HEK293 (cell line): ENCODE results near the gene A2ML1.
"Not testable (repeated sequence)": the region's sequence is repeated elsewhere in the genome, so short reads cannot be mapped to it uniquely, and the experiment has no call there.

ENCODE experiments used
- CTCF ChIA-PET: fragments of 350-600 bp; formaldehyde crosslinking; extraction: SDS; loops from one replicate; lab custom pipeline; 2021; ENCODE audit warnings: antibody characterized with exemption; lab: Yijun Ruan, JAX
- POLR2A ChIA-PET: fragments of 300-600 bp; formaldehyde crosslinking; extraction: SDS; loops from one replicate; lab custom pipeline; 2020; ENCODE audit warnings: antibody characterized with exemption, inconsistent platforms; lab: Yijun Ruan, JAX
- H3K27ac ChIP-seq: fragments of 200-500 bp; sonication (Bioruptor generic); 2 replicates; pipeline ENCODE4 v1.5.1; 2014; ENCODE audit warnings: low read depth, low read length, control low read depth, inconsistent platforms; ENCODE audit errors: extremely low read depth
- H3K36me3 ChIP-seq, 2 experiments: fragments of 200-500 bp in 1 of 2; sonication (Bioruptor generic) in 1 of 2; 1 replicate in 1 of 2; 2 replicates in 1 of 2; pipeline ENCODE4 v1.5.1; 2014 to 2017; ENCODE audit warnings: inconsistent platforms in 2 of 2, low read length in 2 of 2; ENCODE audit not compliant: control insufficient read depth in 2 of 2, insufficient read depth in 1 of 2
- H3K4me1 ChIP-seq: fragments of 200-500 bp; sonication (Bioruptor generic); 2 replicates; pipeline ENCODE4 v1.5.1; 2014; ENCODE audit warnings: mild to moderate bottlenecking, low read length, inconsistent platforms; ENCODE audit not compliant: control insufficient read depth, insufficient read depth
- H3K4me3 ChIP-seq: 2 replicates; pipeline ENCODE4 v1.5.1; 2011; ENCODE audit warnings: low read depth, mild to moderate bottlenecking, control low read depth, low read length, moderate library complexity
- H3K9me3 ChIP-seq: fragments of 200-500 bp; sonication (Bioruptor generic); 2 replicates; pipeline ENCODE4 v1.5.1; 2014; ENCODE audit warnings: low read depth, low read length, inconsistent platforms; ENCODE audit not compliant: control insufficient read depth, insufficient read depth
- BCL11B ChIP-seq: fragments of 450-650 bp; formaldehyde crosslinking; IDR thresholded peaks from 2 replicates; pipeline ENCODE4 v1.5.1; 2016; ENCODE audit warnings: low read depth, missing biosample characterization, missing genetic modification characterization
- GFI1B ChIP-seq: fragments of 450-650 bp; formaldehyde crosslinking; IDR thresholded peaks from 2 replicates; pipeline ENCODE4 v1.5.1; 2016; ENCODE audit warnings: missing biosample characterization, missing genetic modification characterization
- HOXA7 ChIP-seq: sonication (generic); formaldehyde crosslinking; IDR thresholded peaks from 2 replicates; pipeline ENCODE4 v1.8.1; 2022; ENCODE audit warnings: missing genetic modification reagents, borderline replicate concordance
- SALL2 ChIP-seq: fragments of 450-650 bp; formaldehyde crosslinking; IDR thresholded peaks from 2 replicates; pipeline ENCODE4 v1.5.0; 2017; ENCODE audit warnings: missing biosample characterization, mild to moderate bottlenecking, missing genetic modification characterization, borderline replicate concordance
- SP2 ChIP-seq: fragments of 450-650 bp; formaldehyde crosslinking; IDR thresholded peaks from 2 replicates; pipeline ENCODE4 v1.5.1; 2016; ENCODE audit warnings: missing biosample characterization, missing genetic modification characterization
- SP3 ChIP-seq: fragments of 450-650 bp; formaldehyde crosslinking; IDR thresholded peaks from 2 replicates; pipeline ENCODE4 v1.5.1; 2016; ENCODE audit warnings: missing biosample characterization, missing genetic modification characterization
- YY2 ChIP-seq: fragments of 450-650 bp; formaldehyde crosslinking; IDR thresholded peaks from 2 replicates; pipeline ENCODE4 v1.5.1; 2016; ENCODE audit warnings: missing biosample characterization, missing genetic modification characterization
- ZBTB21 ChIP-seq: fragments of 450-650 bp; formaldehyde crosslinking; IDR thresholded peaks from 2 replicates; pipeline ENCODE4 v1.5.1; 2017; ENCODE audit warnings: missing biosample characterization, missing genetic modification characterization
- ZNF112 ChIP-seq: fragments of 450-650 bp; formaldehyde crosslinking; IDR thresholded peaks from 2 replicates; pipeline ENCODE4 v1.5.0; 2017; ENCODE audit warnings: missing biosample characterization, missing genetic modification characterization
- ZNF266 ChIP-seq: fragments of 450-650 bp; formaldehyde crosslinking; IDR thresholded peaks from 2 replicates; pipeline ENCODE4 v1.5.1; 2016; ENCODE audit warnings: missing biosample characterization, missing genetic modification characterization, low read depth
- ZNF366 ChIP-seq: fragments of 450-650 bp; formaldehyde crosslinking; conservative IDR thresholded peaks from 2 replicates; pipeline ENCODE4 v1.5.1; 2016; ENCODE audit warnings: missing biosample characterization, missing genetic modification characterization
- ZNF416 ChIP-seq: fragments of 450-650 bp; formaldehyde crosslinking; IDR thresholded peaks from 2 replicates; pipeline ENCODE4 v1.5.1; 2016; ENCODE audit warnings: missing biosample characterization, missing genetic modification characterization
- ZNF530 ChIP-seq: fragments of 450-650 bp; formaldehyde crosslinking; IDR thresholded peaks from 2 replicates; pipeline ENCODE4 v1.5.1; 2016; ENCODE audit warnings: low read depth, missing biosample characterization, missing genetic modification characterization
- ZNF560 ChIP-seq: fragments of 450-650 bp; formaldehyde crosslinking; IDR thresholded peaks from 2 replicates; pipeline ENCODE4 v1.5.1; 2017; ENCODE audit warnings: missing biosample characterization, missing genetic modification characterization, borderline replicate concordance
- ZNF623 ChIP-seq: fragments of 450-650 bp; formaldehyde crosslinking; IDR thresholded peaks from 2 replicates; pipeline ENCODE4 v1.5.1; 2016; ENCODE audit warnings: missing biosample characterization, missing genetic modification characterization
- ZNF629 ChIP-seq: fragments of 450-650 bp; formaldehyde crosslinking; IDR thresholded peaks from 2 replicates; pipeline ENCODE4 v1.5.1; 2017; ENCODE audit warnings: missing biosample characterization, missing genetic modification characterization
- ZNF654 ChIP-seq: fragments of 450-650 bp; formaldehyde crosslinking; IDR thresholded peaks from 2 replicates; pipeline ENCODE4 v1.5.1; 2016; ENCODE audit warnings: low read depth, missing biosample characterization, missing genetic modification characterization
- ZNF670 ChIP-seq: fragments of 450-650 bp; formaldehyde crosslinking; IDR thresholded peaks from 2 replicates; pipeline ENCODE4 v1.5.1; 2016; ENCODE audit warnings: missing biosample characterization, missing genetic modification characterization, low read depth
- ZNF707 ChIP-seq: fragments of 450-650 bp; formaldehyde crosslinking; IDR thresholded peaks from 2 replicates; pipeline ENCODE4 v1.5.1; 2016; ENCODE audit warnings: missing biosample characterization, missing genetic modification characterization
- ZNF785 ChIP-seq: fragments of 450-650 bp; formaldehyde crosslinking; IDR thresholded peaks from 2 replicates; pipeline ENCODE4 v1.5.1; 2016; ENCODE audit warnings: missing biosample characterization, missing genetic modification characterization
- TF ChIP-seq, protein P1 (sequence below): fragments of 450-650 bp; IDR thresholded peaks from 2 replicates; pipeline ENCODE4 v1.5.1; 2018; ENCODE audit warnings: missing biosample characterization, missing genetic modification characterization
- TF ChIP-seq, protein P2 (sequence below): fragments of 450-650 bp; formaldehyde crosslinking; IDR thresholded peaks from 2 replicates; pipeline ENCODE4 v1.5.1; 2016; ENCODE audit warnings: missing biosample characterization, missing genetic modification characterization

Gene A2ML1

GRCh38 chr12:8894986-8895385 is 72.6 kb downstream of the A2ML1 start (continued):
- TF ChIP-seq, protein P1, sequence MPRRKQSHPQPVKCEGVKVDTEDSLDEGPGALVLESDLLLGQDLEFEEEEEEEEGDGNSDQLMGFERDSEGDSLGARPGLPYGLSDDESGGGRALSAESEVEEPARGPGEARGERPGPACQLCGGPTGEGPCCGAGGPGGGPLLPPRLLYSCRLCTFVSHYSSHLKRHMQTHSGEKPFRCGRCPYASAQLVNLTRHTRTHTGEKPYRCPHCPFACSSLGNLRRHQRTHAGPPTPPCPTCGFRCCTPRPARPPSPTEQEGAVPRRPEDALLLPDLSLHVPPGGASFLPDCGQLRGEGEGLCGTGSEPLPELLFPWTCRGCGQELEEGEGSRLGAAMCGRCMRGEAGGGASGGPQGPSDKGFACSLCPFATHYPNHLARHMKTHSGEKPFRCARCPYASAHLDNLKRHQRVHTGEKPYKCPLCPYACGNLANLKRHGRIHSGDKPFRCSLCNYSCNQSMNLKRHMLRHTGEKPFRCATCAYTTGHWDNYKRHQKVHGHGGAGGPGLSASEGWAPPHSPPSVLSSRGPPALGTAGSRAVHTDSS (tag by site-specific recombination): no peak
- TF ChIP-seq ZNF654 (tag by site-specific recombination): no peak
- no peak for TF ChIP-seq ZNF530 (tag by site-specific recombination)
- TF ChIP-seq SP2 (tag by site-specific recombination): no peak
- TF ChIP-seq ZNF416 (tag by site-specific recombination): no peak
- TF ChIP-seq, all 188 proteins: peak for 0

GRCh38 chr12:8897081-8897480 is 74.7 kb downstream of the A2ML1 start:
- POLR2A ChIA-PET: no interaction called here
- Histone ChIP-seq H3K27ac (no peak overlapping the region), H3K36me3 (no peaks in the 10 kb centered on the region), H3K4me3 (no peak overlapping the region), H3K4me1 (no peaks in the 10 kb centered on the region), H3K9me3 (no peaks in the 10 kb centered on the region)
- CTCF ChIA-PET: no interaction called here
- TF ChIP-seq ZNF623 (no peak), ZNF112 (tag by site-specific recombination) (no peak), HOXA7 (no peak), ZNF785 (tag by site-specific recombination) (no peak), SP3 (no peak)
- TF ChIP-seq, protein P2, sequence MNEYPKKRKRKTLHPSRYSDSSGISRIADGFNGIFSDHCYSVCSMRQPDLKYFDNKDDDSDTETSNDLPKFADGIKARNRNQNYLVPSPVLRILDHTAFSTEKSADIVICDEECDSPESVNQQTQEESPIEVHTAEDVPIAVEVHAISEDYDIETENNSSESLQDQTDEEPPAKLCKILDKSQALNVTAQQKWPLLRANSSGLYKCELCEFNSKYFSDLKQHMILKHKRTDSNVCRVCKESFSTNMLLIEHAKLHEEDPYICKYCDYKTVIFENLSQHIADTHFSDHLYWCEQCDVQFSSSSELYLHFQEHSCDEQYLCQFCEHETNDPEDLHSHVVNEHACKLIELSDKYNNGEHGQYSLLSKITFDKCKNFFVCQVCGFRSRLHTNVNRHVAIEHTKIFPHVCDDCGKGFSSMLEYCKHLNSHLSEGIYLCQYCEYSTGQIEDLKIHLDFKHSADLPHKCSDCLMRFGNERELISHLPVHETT (tag by site-specific recombination): no peak

- Histone ChIP-seq H3K4me1 (no peaks in the 10 kb centered on the region), H3K4me3 (no peak overlapping the region)
- TF ChIP-seq ZNF670 (tag by site-specific recombination) (no peak), BCL11B (tag by site-specific recombination) (no peak), YY2 (tag by site-specific recombination) (no peak), ZNF560 (tag by site-specific recombination) (no peak), ZNF707 (no peak), ZNF366 (tag by site-specific recombination) (no peak), SALL2 (tag by site-specific recombination) (no peak), GFI1B (tag by site-specific recombination) (no peak), ZNF266 (tag by site-specific recombination) (no peak), ZBTB21 (tag by site-specific recombination) (no peak), ZNF629 (no peak)
- TF ChIP-seq, all 188 proteins: peak for 0
- Histone ChIP-seq H3K27ac (no peak overlapping the region), H3K9me3 (no peaks in the 10 kb centered on the region), H3K36me3 (no peaks in the 10 kb centered on the region)
- ChIA-PET CTCF (interaction anchor here (0.8 to 3.4 kb wide), 2 partner anchors 9 to 10 kb away, joined by 3 to 13 read pairs; no protein-coding TSS in a partner anchor), POLR2A (no interaction called here)
Measured at GRCh38 chr12:8899830-8900229, 77.4 kb downstream of the A2ML1 start.

GRCh38 chr12:8902703-8903102 is 80.3 kb downstream of the A2ML1 start:
- H3K36me3 ChIP-seq, H3K4me1 ChIP-seq, POLR2A ChIA-PET, CTCF ChIA-PET, H3K27ac ChIP-seq, H3K9me3 ChIP-seq, H3K4me3 ChIP-seq: not testable (repeated sequence)
